ENCODE results near the gene PYROXD2. TPM values are rescaled to one million over a fixed set of nuclear protein-coding genes. Genes with fewer than 3 reads are reported as not detected.

Gene PYROXD2
- total and polyA plus RNA-seq, 2 of the 8 experiments (the other 6 are each of a cell fraction or from before 2014, with no cell fraction given) = 3.2 to 5.4 TPM

- no peak for TF ChIP-seq POU5F1 (IDR thresholded peaks at IDR 0.05; ENCODE audit: low read depth, low read length)
- TF ChIP-seq RFX5 (IDR thresholded peaks at IDR 0.05; ENCODE audit: borderline replicate concordance, low read depth, low read length) = no peak
- no peak for TF ChIP-seq JUND (IDR thresholded peaks at IDR 0.05; ENCODE audit: low read length)
Measured at GRCh38 chr10:98397089-98397600, 17.8 kb downstream of the PYROXD2 start (continued).

Measured in H1 (cell line).